Type B pancreatic cell (in vitro differentiated cells): ENCODE results near the gene MYCBP. TPM values are rescaled to one million over a fixed set of nuclear protein-coding genes. Genes with fewer than 3 reads are reported as not detected.

Experiments
- DNase-seq: peaks from one replicate; pipeline ENCODE4 v3.0.0; 2021; ENCODE audit warnings: mixed read lengths; ENCODE audit not compliant: unreplicated experiment; ENCODE audit errors: extremely low spot score
- H3K27ac Mint-ChIP-seq: 2 replicates; pipeline ENCODE4 v1.8.0; 2021; ENCODE audit warnings: mild to moderate bottlenecking, mixed read lengths
- H3K27me3 Mint-ChIP-seq: 2 replicates; pipeline ENCODE4 v1.8.0; 2021; ENCODE audit warnings: mixed read lengths
- H3K36me3 Mint-ChIP-seq: 2 replicates; pipeline ENCODE4 v1.8.0; 2021; ENCODE audit warnings: mixed read lengths
- H3K4me1 Mint-ChIP-seq: one replicate; pipeline ENCODE4 v1.8.0; 2021; ENCODE audit warnings: mixed read lengths; ENCODE audit not compliant: unreplicated experiment
- H3K4me3 Mint-ChIP-seq: 2 replicates; pipeline ENCODE4 v1.8.0; 2021; ENCODE audit warnings: mild to moderate bottlenecking, mixed read lengths
- H3K9me3 Mint-ChIP-seq: 2 replicates; pipeline ENCODE4 v1.8.0; 2021; ENCODE audit warnings: mixed read lengths
- total RNA-seq: library from RNA; stranded (reverse); gene quantifications from 2 replicates; pipeline ENCODE4 v1.2.1, GENCODE V29; 2021; ENCODE audit warnings: low replicate concordance
- TF ChIP-seq, protein P1 (sequence below): fragments of 200-600 bp; sonication (generic); conservative IDR thresholded peaks from 2 replicates; pipeline ENCODE4 v1.5.0; 2021; ENCODE audit warnings: antibody characterized with exemption, mild to moderate bottlenecking

The MYCBP gene
- total RNA-seq, 1 donor from 2014 or later: 20.0 TPM

DNA sequence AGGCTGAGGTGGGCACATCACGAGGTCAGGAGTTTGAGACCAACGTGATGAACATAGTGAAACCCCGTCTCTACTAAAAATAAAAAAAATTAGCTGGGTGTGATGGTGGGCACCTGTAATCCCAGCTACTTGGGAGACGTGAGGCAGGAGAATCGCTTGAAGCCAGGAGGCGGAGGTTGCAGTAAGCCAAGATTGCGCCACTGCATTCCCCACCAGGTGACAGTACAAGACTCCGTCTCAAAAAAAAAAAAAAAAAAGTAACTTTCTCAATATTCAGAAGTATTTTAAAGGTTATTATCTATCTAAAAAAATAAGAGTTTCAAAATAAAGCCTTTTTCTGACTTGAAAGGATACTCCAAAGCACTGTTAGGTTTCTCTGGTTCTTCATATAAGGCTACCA is 5.9 kb downstream of the MYCBP start:
- no peak overlapping the region for H3K4me3 Mint-ChIP-seq
- no peaks in the 10 kb centered on the region for H3K27me3 Mint-ChIP-seq
- no peak overlapping the region for H3K27ac Mint-ChIP-seq
- peaks cover 17% of the 10 kb centered on the region for H3K4me1 Mint-ChIP-seq
- TF ChIP-seq, protein P1, sequence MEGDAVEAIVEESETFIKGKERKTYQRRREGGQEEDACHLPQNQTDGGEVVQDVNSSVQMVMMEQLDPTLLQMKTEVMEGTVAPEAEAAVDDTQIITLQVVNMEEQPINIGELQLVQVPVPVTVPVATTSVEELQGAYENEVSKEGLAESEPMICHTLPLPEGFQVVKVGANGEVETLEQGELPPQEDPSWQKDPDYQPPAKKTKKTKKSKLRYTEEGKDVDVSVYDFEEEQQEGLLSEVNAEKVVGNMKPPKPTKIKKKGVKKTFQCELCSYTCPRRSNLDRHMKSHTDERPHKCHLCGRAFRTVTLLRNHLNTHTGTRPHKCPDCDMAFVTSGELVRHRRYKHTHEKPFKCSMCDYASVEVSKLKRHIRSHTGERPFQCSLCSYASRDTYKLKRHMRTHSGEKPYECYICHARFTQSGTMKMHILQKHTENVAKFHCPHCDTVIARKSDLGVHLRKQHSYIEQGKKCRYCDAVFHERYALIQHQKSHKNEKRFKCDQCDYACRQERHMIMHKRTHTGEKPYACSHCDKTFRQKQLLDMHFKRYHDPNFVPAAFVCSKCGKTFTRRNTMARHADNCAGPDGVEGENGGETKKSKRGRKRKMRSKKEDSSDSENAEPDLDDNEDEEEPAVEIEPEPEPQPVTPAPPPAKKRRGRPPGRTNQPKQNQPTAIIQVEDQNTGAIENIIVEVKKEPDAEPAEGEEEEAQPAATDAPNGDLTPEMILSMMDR: no peak
- peaks cover 19% of the 10 kb centered on the region for H3K36me3 Mint-ChIP-seq
- H3K9me3 Mint-ChIP-seq: no peaks in the 10 kb centered on the region
- DNase-seq: no peak

DNA sequence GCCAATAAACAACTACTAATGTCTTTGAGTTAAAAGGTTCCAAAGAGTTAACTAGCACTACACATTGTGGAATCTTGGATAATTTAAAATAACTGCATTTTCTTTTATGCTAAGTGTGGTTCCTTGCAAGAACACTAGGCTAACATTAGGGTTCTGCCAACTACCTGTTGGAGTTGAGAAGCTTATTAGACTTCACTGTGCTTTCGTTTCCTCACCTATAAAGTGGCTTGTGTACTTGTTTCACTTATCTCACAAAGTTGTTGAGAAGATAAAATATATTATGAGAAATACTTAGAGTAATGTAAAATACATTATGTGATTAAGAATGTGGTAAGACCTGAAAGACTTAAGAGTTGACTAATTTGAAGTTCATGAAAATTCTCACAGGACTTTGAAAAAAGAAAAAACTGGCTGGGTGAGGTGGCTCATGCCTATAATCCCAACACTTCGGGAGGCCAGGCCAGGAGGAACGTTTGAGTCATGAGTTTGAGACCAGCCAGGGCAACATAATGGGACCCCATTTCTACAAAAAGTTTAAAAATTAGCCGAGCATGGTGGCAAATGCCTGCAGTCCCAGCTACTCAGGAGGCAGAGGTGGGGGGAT is 7.9 kb downstream of the MYCBP start:
- Mint-ChIP-seq H3K9me3 (no peaks in the 10 kb centered on the region), H3K27ac (peak overlapping the region; percentile 72), H3K4me1 (peaks cover 15% of the 10 kb centered on the region), H3K4me3 (no peak overlapping the region), H3K27me3 (no peaks in the 10 kb centered on the region), H3K36me3 (peaks cover 17% of the 10 kb centered on the region)
- no peak for DNase-seq
- TF ChIP-seq, protein P1: peak; percentile 29

DNA sequence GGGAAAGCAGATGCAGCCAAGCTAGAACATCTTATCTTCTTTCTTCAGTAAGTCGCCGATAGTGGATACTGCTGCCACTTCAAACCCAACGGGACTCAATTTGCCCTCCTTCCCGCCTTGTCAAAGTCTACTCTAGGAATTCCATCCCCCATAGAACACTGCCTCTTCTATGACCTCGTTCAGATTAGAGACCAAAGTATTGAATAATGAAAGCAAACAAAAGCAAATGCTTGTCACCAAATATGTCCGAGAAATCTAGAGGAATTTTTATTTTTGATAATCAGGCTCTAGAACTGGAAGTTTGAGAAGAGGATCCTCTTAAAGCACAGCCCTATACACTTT is 12.7 kb downstream of the MYCBP start:
- Mint-ChIP-seq H3K27ac (peak overlapping the region; percentile 79), H3K4me1 (peaks cover 16% of the 10 kb centered on the region), H3K27me3 (no peaks in the 10 kb centered on the region), H3K36me3 (peaks cover 11% of the 10 kb centered on the region), H3K9me3 (no peaks in the 10 kb centered on the region), H3K4me3 (peak overlapping the region; percentile 95)
- DNase-seq: no peak
- TF ChIP-seq, protein P1: no peak

DNA sequence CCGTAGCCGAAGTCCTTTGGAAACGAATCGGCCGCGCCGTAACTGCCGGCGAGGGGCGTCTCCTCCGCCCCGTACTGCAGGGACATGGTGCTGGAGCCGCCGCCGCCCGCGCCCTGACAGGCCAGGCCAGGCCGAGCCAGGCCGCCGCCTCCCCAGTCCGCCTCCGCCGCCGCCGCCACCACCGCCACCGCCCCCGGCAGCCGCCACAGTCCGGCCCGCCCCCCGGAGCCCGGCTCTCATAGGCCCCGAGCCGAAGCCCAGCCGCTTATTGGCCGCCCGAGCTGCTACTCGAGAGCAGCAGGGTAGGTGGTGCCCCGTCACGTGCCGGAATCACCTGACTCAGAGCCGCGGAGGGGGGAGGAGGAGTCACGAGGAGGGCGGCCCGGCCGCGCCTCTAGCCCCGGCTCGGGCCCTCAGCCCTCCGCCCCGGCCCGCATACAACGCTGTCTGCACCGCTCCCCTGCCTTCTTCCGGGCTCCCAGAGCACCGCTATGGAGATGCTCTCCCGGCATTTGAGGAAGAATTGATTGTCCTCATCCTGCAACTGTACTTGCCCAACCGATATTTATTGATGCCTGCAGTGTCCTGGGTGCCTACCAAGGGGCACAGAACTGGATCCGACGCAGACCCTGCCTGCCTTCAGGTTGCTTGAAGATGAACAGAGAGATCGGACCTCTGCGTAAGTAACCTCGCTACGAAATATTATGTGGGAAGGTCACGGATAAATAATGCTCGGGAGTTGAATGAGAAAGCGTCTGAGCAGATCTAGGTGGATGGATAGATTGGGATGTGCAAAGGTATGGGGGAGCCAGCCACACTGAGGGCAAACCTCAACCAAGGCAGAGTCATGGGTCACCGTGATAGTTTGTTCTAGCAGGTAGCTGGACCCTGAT is 13.3 kb downstream of the MYCBP start, which contains the start of gene RRAGC:
TSS of gene RRAGC (minus strand) at position 212 of the 893 bp plus-strand sequence. CDS start at position 86, 126 bp downstream.
- Mint-ChIP-seq H3K9me3 (no peaks in the 10 kb centered on the region), H3K4me3 (peak within 1 kb of the TSS; percentile 95), H3K4me1 (peaks cover 16% of the 10 kb centered on the region), H3K27me3 (no peaks in the 10 kb centered on the region), H3K27ac (peak within 1 kb of the TSS; percentile 95), H3K36me3 (peaks cover 11% of the 10 kb centered on the region)
- TF ChIP-seq, protein P1: no peak
- DNase-seq: peak; percentile 99

DNA sequence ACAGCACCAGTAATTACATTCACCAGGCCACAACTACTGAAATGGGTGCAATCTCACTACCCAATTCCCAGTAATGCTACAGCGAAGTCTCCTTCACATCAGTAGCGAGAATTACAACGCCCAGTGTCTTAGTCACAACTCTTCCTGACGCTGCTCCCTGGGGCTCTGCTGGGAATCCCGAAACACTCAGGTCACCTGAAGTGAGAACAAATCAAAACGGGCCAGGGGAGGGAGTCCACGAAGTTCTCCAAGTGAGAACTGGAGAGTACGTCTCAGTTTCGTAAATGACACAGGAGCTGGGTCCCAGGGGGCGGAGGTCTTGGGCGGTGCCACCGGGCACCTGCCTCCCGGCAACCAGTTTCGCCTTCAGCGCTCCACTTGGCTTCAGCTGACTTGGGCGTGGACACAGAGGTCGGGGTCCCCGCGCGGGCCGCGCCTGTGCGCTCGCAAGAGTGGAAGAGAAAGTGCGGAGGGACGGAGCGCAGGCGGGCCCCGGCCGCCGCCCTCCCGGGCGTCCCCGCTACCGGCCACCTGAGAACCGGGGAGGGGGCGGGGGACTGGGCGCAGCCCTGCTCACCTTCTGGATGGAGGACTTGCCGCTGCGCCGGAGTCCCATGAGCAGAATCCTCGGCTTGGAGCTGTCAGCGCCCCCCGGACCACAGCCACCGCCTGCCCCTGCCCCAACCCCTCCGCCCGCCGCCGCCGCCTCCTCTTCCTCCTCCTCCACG is 14.2 kb downstream of the MYCBP start:
- TF ChIP-seq, protein P1: no peak
- peaks cover 11% of the 10 kb centered on the region for H3K36me3 Mint-ChIP-seq
- H3K27me3 Mint-ChIP-seq: no peaks in the 10 kb centered on the region
- peak; percentile 72 for DNase-seq
- H3K4me3 Mint-ChIP-seq: peak overlapping the region; percentile 95
- peak overlapping the region; percentile 95 for H3K27ac Mint-ChIP-seq
- H3K9me3 Mint-ChIP-seq: no peaks in the 10 kb centered on the region
- peaks cover 16% of the 10 kb centered on the region for H3K4me1 Mint-ChIP-seq
